Heart left ventricle (tissue), 16 donors: ENCODE measurements around the gene ATF7. TPM values are rescaled to one million over a fixed set of nuclear protein-coding genes. Genes with fewer than 3 reads are reported as not detected.
"Not testable (repeated sequence)": the region's sequence is repeated elsewhere in the genome, so short reads cannot be mapped to it uniquely, and the experiment has no call there.

Source experiments
- ATAC-seq, 4 donors: fragments of 200-7000 bp; cut with Tn5 transposase; one replicate each; pipeline ENCODE4 v1.9.1; 2020 to 2022; ENCODE audit warnings: moderate library complexity in 4 of 4, mild to moderate bottlenecking in 3 of 4, moderate number of reproducible peaks in 1 of 4
- DNase-seq, 5 donors: peaks; one replicate each; pipeline ENCODE4 v3.0.0-alpha.2; 2020
- H3K27ac ChIP-seq, 12 donors: fragments of 200-600 bp; sonication (generic) in 4 of 12; one replicate each; pipeline versions ENCODE4 v1.5.0 to v1.8.0; 2016 to 2022; ENCODE audit warnings: mild to moderate bottlenecking in 2 of 12
- H3K27me3 ChIP-seq, 9 donors: fragments of 200-600 bp; sonication (generic) in 2 of 9; one replicate each; pipeline versions ENCODE4 v1.5.1 to v1.8.0; 2016 to 2022; ENCODE audit warnings: mild to moderate bottlenecking in 3 of 9
- H3K36me3 ChIP-seq, 9 donors: fragments of 200-600 bp; sonication (generic) in 2 of 9; one replicate each; pipeline versions ENCODE4 v1.5.0 to v1.8.0; 2018 to 2022; ENCODE audit warnings: mild to moderate bottlenecking in 2 of 9
- H3K4me1 ChIP-seq, 12 donors: fragments of 200-600 bp; sonication (generic) in 4 of 12; one replicate each; pipeline versions ENCODE4 v1.5.0 to v1.8.0; 2016 to 2022; ENCODE audit warnings: mild to moderate bottlenecking in 3 of 12
- H3K4me3 ChIP-seq, 12 donors: fragments of 200-600 bp; sonication (generic) in 4 of 12; one replicate each; pipeline versions ENCODE4 v1.5.0 to v1.8.0; 2017 to 2022; ENCODE audit warnings: mild to moderate bottlenecking in 9 of 12, moderate library complexity in 4 of 12
- H3K9me3 ChIP-seq, 12 donors: fragments of 200-600 bp; sonication (generic) in 4 of 12; one replicate each; pipeline versions ENCODE4 v1.5.0 to v1.8.0; 2016 to 2022; ENCODE audit warnings: mild to moderate bottlenecking in 1 of 12
- POLR2A ChIP-seq, 2 donors: fragments of 450-650 bp; IDR thresholded peaks; one replicate each; pipeline ENCODE4 v1.6.1; 2017; ENCODE audit warnings: antibody characterized with exemption in 2 of 2, mild to moderate bottlenecking in 2 of 2, moderate library complexity in 2 of 2
- WGBS, 4 donors: extraction: QIAGEN DNeasy Blood & Tissue Kit in 2 of 4; methylation state at CpG; one replicate each; pipeline versions ENCODE4 v1.1.5 to v1.1.7; 2013 to 2018; 5-methylcytosine and 5-hydroxymethylcytosine counted together
- intact Hi-C, 10 donors: fragments of 100-400 bp; cut with DNase I; formaldehyde crosslinking; loops; one replicate each; pipeline versions ENCODE4 v1.11.1 to v1.14.2; 2022
- polyA plus RNA-seq, 2 donors: library from polyadenylated mRNA; stranded (reverse); fragments of 200-250 nt; gene quantifications; one replicate each; pipeline ENCODE4 v1.2.3, GENCODE V29; 2013
- total RNA-seq, 9 donors: library from RNA; depleted of rRNA in 2 of 9; stranded (reverse); fragments of >200 nt in 2 of 9; fragmentation: NEBNext Ultra II Directional in 3 of 9; extraction: Animal tissue kit (Norgen Biotek cat#: 25700) in 3 of 9; gene quantifications; one replicate each; pipeline versions ENCODE4 v1.1.0 to v1.2.4, GENCODE V29; 2016 to 2023
- TF ChIP-seq, protein P1 (sequence below), 12 donors: fragments of 200-600 bp; sonication (generic) in 4 of 12; IDR thresholded peaks; one replicate each; pipeline versions ENCODE4 v1.5.0 to v1.8.0; 2018 to 2022; ENCODE audit warnings: antibody characterized with exemption in 12 of 12, mild to moderate bottlenecking in 5 of 12
- donor health status: ischemic (EF 13 %, LVEDD 7.1; RV severe dilation, severe dysfunction).
- donor health status: healthy with polysubstance abuse.
- donor health status: DM: no; HTN: yes; CAD: no.
- donor health status: DM: no; HTN: no; CAD: no.
- donor health status: ischemic (EF 25% LVEDD 6.9; RV normal size, moderate dysfunction).
- donor health status: ischemic (EF 25% LVEDD 5.7; RV mildly dilated, moderate dysfunction).
- donor health status: healthy.
- donor health status: DM: yes; HTN: yes; CAD: no.
- donor health status: ischemic (EF 35%, LVEDD 5.7; RV mildly dilated, moderate dysfunction).
- donor health status: nonischemic (EF 11% LVEDD 7.7; RV severe dilation, severe dysfunction).
- donor health status: DM: yes; HTN: yes; CAD: no.
- donor health status: PGD.
- donor health status: ischemic (EF 29% LVEDD 5.4; RV normal size, mild dysfunction).
- donor health status: nonischemic (EF 23%, LVEDD 6.1; RV moderate dilation, normal function).

Gene ATF7
- total and polyA plus RNA-seq, 11 donors: 20.0 to 43.2 (median 31.8) TPM

- WGBS, 4 donors: 64 to 92% (median 75%) methylated on average over 11 to 18 of the region's 18 CpGs
- Histone ChIP-seq H3K27ac (peak overlapping the region in 3 of 12 donors; percentile 0 to 42 (median 31)), H3K27me3 (no peaks in the 10 kb centered on the region), H3K36me3 (peaks cover 0 to 99% (median 94%) of the 10 kb centered on the region in 9 donors), H3K4me1 (peaks cover 0 to 38% (median 15%) of the 10 kb centered on the region in 12 donors), H3K9me3 (no peaks in the 10 kb centered on the region), H3K4me3 (no peak overlapping the region)
- ATAC-seq (peak in 3 of 4 donors; percentile 14 to 24 (median 18)), DNase-seq (no peak)
- intact Hi-C loops: no loop called here
- TF ChIP-seq, protein P1, sequence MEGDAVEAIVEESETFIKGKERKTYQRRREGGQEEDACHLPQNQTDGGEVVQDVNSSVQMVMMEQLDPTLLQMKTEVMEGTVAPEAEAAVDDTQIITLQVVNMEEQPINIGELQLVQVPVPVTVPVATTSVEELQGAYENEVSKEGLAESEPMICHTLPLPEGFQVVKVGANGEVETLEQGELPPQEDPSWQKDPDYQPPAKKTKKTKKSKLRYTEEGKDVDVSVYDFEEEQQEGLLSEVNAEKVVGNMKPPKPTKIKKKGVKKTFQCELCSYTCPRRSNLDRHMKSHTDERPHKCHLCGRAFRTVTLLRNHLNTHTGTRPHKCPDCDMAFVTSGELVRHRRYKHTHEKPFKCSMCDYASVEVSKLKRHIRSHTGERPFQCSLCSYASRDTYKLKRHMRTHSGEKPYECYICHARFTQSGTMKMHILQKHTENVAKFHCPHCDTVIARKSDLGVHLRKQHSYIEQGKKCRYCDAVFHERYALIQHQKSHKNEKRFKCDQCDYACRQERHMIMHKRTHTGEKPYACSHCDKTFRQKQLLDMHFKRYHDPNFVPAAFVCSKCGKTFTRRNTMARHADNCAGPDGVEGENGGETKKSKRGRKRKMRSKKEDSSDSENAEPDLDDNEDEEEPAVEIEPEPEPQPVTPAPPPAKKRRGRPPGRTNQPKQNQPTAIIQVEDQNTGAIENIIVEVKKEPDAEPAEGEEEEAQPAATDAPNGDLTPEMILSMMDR (IDR thresholded peaks at IDR 0.05): no peak
- no peak for TF ChIP-seq POLR2A (IDR thresholded peaks at IDR 0.05)
Measured at GRCh38 chr12:53482626-53483168, 143.5 kb downstream of the ATF7 start.

- Histone ChIP-seq H3K9me3 (no peaks in the 10 kb centered on the region), H3K4me3 (no peak overlapping the region), H3K27me3 (no peaks in the 10 kb centered on the region), H3K4me1 (peaks cover 0 to 43% (median 15%) of the 10 kb centered on the region in 12 donors), H3K27ac (peak overlapping the region in 1 of 12 donors; percentile 31), H3K36me3 (peaks cover 0 to 100% (median 95%) of the 10 kb centered on the region in 9 donors)
- WGBS, 4 donors: 66 to 73% (median 71%) methylated on average over 9 of the region's 9 CpGs
- ATAC-seq (peak in 1 of 4 donors; percentile 2), DNase-seq (no peak)
- intact Hi-C loops: no loop called here
- no peak for TF ChIP-seq POLR2A (IDR thresholded peaks at IDR 0.05)
- TF ChIP-seq, protein P1 (IDR thresholded peaks at IDR 0.05): no peak
Measured at GRCh38 chr12:53481939-53482586, 144.1 kb downstream of the ATF7 start.

- H3K27me3 ChIP-seq, DNase-seq, intact Hi-C loops, H3K9me3 ChIP-seq, H3K4me3 ChIP-seq, ATAC-seq: not testable (repeated sequence)
- 62 to 76% (median 71%) methylated on average over 6 of the region's 6 CpGs for WGBS, 4 donors
- H3K36me3 ChIP-seq: peaks cover 0 to 100% (median 99%) of the 10 kb centered on the region in 9 donors
- H3K27ac ChIP-seq: peak overlapping the region in 1 of 12 donors; percentile 13
- H3K4me1 ChIP-seq: peaks cover 0 to 48% (median 16%) of the 10 kb centered on the region in 12 donors
Measured at GRCh38 chr12:53481458-53481857, 144.7 kb downstream of the ATF7 start.

DNA sequence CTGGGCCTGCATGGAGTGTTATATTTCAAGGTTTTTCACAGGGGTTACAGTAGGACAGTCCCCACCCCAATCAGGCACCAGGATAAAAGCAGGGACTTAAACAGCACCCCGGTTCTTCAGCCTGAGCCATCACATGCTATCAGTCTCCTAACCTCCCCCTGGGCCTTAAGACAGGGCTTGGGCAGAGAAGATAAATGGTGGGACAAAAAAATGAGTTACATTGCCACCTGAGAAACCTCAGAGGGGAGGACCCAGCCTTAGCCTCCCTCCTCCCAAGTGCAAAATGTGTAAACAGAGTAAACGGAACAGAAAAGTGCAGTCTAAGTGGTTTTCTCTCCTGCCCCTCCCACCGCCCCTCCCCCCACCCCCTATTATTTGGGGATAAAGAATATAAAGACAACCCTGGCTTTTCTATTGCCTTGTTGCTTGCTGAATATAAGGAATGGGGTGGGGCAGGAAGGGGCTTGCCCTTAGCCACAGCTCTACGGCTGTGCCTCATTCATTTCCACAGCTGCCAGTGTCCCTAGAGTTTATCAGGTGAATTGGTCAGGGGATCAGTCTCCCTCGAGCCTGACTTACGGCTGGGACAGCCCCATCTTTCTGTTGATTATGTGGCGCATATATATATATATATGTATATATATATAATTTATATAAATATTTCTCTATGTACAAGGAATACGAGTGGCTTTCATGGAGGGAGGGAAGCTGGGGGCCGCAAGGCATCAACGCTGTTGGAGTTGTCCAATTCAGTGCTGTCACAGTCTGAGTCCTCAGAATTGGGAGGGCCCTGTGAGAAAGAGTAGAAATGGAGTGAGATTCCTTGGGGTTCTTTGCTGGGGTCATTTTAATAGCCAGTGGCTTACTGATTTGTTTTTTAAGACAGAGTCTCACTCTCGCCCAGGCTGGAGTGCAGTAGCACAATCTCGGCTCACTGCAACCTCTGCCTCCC, 145.4 kb downstream of the ATF7 start:
- H3K27me3 ChIP-seq: no peaks in the 10 kb centered on the region
- intact Hi-C loops: no loop called here
- no peaks in the 10 kb centered on the region for H3K9me3 ChIP-seq
- WGBS, 4 donors: 59 to 71% (median 61%) methylated on average over 12 of the region's 12 CpGs
- ATAC-seq (no peak), DNase-seq (no peak)
- peaks cover 0 to 100% (median 99%) of the 10 kb centered on the region in 9 donors for H3K36me3 ChIP-seq
- H3K4me3 ChIP-seq: no peak overlapping the region
- H3K4me1 ChIP-seq: peaks cover 0 to 55% (median 21%) of the 10 kb centered on the region in 12 donors
- H3K27ac ChIP-seq: peak overlapping the region in 1 of 12 donors; percentile 13
- TF ChIP-seq, protein P1 (IDR thresholded peaks at IDR 0.05): no peak
- TF ChIP-seq POLR2A (IDR thresholded peaks at IDR 0.05): no peak
